CD4-positive, alpha-beta T cell treated with Interleukin-15 for 1 hour (primary cell): Measurements from ENCODE around the gene APOC3.

Experiments
- DNase-seq: peaks from one replicate; pipeline ENCODE4 v3.0.0-alpha.2; 2020

APOC3 gene

DNA sequence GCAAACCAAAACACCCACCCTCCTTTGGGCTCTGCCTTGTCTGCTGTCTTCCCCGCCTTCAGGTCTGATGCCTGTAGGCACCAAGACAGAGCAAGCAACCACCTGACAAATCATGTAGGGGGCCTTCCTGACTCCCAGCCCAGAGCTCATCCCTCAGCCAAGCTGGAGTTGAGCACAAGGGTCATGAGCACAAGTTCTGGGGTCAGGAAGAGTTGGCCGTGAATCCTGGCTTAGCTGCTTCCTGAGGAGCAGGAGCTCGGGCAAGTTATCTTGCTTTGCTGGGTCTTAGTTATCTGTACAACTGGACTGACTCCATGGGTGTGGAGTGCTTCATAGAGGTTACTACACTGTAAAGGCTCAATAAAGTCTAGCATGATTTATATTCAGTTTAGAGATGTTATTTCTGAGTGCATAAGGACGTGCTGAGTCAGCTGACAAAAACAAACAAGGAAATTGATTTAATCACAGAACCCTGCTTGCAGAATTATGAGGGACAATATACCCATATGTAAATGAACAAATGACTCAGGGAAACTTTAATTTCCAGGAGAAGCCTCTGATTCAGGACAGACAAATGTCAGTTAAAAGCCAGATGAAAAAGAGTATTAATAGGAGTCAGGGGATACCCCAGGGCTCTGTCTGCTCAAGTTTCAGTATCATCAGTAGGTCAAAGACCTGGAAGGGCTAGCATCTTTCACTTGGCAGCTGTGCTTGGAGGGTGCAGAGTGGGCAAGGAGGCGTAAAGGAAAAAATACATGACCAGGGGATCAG lies 22.7 kb downstream of the APOC3 start:
- no peak for DNase-seq

DNA sequence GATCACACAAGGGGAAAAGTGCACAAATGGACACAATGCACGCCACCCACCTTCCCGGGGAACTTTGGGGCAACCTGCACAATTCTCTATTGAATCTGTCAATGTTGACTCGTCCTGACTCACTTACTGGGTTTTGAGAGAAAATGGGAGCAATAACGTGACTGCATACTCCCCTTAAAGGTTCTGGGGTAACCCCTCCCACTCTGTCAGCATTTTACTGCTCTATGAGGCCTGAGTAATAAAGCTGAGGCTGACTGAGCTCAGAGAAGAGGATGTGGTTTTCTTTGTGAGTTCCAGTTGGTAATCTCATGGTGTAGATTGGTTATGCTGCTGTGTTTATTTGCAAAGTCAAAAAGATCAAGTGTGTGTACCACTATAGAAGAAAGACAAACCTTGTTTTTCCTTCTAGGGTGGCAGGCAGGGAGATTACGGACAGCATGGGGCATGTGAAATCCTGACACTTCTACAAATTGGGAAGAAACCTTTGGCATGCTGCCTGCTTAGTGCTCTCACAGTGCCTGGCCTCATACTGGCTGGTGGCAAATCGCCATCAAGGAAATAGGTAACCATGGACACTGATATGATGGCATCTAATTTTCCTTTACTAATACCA lies 23.9 kb downstream of the APOC3 start:
- DNase-seq: peak; percentile 61

DNA sequence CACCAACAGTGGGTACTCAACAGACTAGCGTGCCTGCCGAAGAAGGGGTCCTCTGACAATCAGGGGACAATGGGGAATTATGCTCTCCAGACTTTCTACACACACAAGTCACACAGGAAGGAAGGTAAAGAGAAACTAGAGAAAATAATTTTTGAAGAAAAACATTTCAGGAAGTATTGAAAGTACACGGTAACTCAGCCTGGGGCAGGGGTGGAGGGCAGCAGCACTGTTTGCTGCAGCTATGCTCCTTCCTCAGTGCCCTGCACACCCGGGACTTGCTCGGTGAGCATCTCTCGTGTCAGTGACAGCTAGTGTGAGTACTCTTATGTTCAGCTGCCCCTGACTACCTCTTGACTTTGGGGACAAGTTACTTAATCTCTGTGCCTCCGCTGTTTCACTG lies 25.7 kb downstream of the APOC3 start:
- no peak for DNase-seq

DNA sequence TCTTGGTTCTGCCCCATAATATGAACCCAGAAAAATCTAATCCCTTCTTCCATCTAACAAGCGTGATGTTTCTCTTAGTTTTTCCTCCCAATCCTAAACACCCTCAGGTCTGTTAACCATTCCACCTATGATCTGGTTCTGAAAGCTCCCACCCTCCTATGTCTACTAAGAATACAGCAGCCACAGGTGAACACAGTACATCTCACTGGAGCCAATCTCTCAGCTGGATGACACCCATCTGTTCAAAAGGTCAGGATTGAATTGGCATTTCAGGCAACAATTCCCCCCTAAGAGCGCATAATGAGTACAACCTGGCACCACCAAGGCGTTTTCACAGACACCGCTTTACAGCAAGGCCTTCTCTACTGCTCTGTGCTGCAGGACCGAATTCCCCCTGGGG lies 26.7 kb downstream of the APOC3 start:
- no peak for DNase-seq

DNA sequence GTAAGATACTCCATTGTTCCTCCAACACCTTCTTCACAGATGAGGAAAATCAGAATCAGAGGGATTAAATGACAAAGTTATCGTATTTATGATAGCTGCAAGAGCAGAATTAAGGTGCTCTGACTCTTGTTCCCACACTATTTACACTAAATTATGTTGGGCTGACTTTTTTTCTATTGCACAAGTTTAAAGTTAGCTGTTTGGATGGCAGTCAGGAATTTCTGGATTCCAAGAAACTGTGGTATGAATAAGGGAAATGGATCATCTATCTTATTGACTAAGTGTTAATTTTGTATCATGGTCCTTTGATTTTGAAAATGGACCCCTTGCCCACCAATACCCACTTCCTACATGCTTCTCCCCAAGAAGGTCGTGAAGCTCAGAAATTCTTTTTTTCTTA lies 27.6 kb downstream of the APOC3 start:
- DNase-seq: no peak

DNA sequence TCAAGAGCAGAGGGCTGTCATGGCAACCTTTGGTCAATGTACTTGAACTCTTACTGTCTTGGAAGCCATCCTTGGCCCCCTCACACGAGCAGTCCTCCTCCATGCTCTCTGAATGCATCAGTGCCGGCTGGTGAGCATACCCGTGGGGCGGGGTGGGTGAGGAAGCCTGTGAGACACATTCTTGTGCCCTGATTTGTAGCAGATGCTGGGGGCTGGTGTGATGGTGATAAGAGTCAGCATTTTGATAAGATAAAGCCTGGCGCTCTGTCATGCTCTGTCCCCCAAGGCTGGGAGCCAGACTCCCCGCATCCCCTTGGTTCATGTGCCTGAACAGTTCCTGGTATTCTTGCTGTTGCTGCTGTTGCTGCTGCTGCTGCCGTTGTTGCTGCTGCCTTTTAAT lies 28.2 kb downstream of the APOC3 start:
- DNase-seq: no peak

DNA sequence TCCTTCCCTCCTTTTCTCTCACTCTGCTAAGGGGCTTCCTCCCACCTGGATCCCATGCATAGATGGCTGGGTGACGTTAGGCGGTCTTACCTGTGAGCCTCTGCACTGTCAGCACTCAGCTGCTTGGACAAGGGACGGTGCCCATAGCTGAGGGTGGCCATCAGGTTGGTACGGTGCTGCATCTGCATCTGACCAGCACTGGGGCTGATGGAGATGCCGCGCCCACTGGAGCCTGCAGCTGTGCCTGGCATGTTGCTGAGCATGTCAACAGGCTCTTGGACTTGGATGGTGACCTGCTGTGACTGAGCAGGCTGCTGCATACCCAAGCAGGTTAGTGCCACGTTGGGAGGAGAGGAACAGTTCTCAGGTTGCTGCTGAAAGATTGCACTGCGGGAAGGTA lies 29.5 kb downstream of the APOC3 start:
- DNase-seq: no peak

DNA sequence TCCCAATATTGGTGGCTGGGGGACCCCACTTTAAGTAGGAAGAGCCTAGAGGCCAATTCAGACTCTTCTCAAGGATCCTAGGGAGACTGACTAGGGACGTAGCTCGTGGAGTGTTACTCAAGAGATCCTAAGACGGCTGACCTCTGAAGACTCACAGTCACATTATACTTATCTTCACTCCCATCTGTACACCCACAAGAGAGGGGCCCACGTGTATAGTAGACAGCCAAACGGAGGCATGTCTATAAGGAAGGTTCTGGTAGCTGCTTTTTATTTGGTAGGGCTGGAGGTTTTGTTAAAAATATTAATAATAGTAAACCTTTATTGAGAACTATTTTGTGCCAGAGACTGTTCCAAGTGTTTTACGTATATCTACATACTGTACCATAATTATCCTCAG lies 30.6 kb downstream of the APOC3 start:
- no peak for DNase-seq

DNA sequence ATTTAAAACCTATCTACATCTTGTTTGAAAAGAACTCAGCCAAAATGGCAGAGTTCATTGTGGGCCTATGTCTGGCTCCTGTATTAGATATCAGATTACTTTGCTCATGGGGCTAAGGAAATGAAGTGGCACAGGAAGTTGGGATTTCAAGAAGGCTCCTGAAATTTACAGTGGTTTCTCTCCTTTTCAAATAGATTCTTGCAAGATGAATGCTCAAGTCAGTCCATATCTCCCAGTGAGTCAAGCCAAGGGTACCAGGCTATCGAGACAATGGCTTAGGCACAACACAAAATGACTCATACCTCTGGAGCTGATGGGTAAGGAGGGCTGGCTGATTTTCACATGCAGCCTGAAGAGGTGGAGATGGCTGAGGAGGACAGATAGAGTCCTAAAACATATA lies 31.8 kb downstream of the APOC3 start:
- DNase-seq: no peak

DNA sequence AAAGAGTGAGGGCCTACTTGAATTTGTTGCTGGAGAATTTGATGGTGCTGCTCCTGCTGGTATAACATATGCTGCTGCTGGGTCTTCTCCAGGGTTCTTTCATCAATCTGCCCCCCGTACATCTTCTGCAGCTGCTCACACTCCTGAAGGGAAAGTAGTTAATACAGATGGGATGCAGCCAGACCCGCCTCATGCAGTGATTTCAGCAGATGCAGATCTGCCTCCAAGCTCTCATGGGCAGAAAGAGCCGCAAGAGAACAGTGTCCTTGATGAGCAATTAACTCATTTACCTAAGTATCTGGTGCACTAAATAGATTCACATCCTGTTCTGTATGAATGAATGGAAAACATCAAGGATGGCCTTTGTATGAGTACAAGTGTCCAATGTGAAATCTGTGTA lies 32.5 kb downstream of the APOC3 start:
- DNase-seq: no peak

DNA sequence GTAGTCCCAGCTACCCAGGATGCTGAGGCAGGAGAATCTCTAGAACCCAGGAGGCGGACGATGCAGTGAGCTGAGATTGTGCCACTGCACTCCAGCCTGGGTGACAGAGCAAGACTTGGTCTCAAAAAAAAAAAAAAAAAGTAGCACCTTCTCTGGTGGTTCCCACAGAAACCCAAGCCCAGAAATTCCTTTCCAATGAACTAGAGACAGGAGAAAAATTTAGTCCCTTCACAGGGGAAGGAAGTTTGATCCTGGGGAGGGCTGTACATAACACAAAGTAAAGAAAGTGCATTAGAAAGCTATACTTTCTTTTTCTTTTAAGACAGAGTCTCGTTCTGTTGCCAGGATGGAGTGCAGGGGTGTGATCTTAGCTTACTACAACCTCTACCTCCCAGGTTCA lies 33.2 kb downstream of the APOC3 start:
- no peak for DNase-seq

DNA sequence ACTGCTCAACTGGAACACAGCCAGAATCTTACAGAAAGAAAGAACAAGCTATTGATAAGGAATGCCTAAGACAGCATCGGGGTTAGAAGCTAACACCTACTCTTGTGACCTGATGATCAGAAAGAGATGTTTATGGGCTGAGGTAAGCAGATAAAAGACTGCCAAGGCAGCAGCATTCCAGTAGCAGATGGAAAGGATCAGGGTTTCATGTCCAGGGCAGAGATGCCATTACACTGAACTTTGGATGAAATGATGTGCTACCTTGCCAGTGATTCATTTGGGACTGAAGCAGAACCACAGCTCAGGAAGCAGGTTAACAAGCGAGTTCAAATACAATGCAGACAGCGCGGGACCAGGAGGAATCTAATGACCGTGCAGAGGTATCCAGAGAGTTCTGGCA lies 34.8 kb downstream of the APOC3 start:
- DNase-seq: no peak

DNA sequence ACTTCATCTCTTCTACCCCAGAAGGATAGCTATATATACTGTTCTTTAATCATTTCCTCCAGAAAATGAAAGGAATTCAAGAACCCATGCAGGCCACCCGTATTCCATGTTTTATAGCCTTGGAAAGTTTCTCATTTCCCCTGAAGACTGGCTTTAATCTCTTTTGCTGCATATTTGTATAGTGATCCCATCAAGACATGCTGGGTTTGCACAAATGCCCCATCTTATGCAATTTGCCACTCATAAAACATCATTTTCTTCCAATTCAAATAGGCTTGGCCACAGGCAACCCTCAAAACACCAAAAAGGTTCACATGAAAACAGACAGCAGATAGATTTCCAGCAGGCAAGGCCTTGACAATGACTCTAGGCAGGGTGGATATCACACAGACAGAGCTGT lies 36.0 kb downstream of the APOC3 start:
- no peak for DNase-seq

DNA sequence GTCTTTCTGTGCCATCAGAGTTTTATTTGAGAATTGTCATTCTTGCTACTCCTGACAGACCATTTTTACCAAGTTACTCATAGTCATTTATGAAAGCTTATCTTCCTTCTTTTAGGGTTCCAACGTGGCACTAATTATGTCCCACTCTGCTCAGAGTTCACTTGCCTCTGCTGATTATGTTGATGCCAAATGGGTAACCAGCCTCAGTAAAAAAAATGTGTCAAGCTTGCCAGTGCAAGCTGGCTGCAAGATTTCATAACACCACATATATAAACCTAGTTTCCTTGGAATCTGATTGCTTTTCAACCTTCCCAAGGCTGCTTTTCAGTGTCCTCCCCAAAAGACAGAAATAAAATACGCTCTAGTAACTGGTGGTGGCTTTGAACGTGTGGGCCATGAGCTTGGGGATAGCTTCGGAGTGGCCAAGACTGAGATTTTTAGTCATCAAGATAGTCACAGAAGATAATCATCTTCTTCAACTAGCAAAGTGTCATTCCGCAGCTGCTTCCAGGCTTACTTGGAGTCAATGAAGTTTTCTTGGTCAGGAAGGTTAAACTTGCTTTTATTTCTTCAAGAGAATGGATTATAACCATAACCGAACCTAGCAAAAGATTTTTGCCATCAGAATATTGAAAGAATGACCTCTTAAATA lies 37.2 kb downstream of the APOC3 start:
- no peak for DNase-seq

DNA sequence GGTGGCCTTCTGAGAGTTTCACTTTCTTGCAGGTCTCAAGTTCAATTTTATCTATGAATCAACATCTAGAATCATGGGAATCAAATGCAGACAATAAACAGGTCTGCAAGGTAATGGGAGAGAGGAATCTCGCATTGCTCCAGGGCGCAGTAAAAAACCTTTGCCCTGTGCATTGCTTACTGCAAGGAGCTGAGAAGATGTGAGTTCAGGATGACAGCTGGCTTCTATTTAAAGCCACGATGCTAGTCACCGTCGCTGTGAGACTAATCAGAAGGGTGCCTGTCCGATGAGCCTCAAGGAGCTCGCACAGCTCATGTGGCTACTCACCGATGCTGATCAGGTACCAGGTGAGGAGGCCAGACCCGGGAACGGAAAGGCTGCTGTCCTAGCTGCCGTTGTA lies 37.9 kb downstream of the APOC3 start:
- DNase-seq: no peak

DNA sequence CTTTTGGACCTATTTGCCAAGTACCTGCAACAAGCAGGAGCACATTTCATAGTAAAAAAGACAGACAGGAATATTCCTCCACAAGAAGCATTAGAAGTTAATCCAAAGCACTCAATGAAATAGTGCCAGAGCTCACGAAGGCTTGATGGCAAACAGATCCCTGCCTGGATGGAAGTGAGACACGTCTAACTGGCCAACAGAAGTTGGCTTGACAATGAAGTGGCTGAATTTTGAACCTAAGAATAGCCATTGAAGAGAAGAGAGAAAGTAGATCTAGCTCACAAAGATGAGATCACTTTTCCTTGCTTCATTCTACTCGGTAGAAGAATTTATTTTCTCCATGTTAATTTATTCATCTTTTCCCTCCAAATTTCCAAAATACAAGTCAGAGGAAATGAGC lies 38.4 kb downstream of the APOC3 start:
- DNase-seq: no peak

DNA sequence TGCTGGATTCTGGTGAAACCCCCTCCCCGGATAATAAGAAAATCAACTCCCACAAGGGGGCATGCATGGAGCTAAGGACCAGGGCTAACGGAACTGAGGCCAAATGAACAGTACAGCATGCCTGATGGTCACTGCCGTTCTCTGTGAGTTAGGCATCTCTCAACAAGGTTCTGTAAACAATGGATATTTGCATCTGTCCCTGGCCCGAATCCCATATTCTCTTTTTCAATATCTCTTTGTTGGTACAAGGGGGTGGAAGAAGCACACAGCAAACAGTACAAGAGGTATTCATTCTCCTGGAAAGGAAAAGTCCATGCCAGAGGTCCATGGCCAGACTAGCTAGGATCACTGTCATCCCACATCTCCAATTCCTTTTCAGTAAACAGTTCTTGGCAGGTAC lies 39.9 kb downstream of the APOC3 start:
- DNase-seq: no peak

DNA sequence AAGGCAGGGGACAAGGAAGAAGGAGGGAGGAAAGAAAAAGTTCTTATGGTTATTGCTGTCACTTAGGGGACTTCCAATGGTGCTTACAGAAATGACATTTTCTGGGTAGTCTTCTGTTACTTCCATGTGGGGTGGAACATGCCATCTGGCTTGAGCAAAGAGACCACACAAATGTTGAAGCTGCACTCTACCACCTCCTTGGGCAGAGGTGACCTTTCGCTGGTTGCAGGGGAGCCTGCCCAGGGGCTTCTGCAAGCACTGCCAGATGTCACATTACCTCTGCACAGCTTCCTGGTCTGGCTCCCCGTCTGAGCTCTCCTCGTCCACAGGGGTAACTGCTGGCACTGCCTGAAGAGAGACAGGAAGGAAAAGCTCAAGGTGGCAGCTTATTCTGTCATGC lies 40.3 kb downstream of the APOC3 start:
- no peak for DNase-seq

DNA sequence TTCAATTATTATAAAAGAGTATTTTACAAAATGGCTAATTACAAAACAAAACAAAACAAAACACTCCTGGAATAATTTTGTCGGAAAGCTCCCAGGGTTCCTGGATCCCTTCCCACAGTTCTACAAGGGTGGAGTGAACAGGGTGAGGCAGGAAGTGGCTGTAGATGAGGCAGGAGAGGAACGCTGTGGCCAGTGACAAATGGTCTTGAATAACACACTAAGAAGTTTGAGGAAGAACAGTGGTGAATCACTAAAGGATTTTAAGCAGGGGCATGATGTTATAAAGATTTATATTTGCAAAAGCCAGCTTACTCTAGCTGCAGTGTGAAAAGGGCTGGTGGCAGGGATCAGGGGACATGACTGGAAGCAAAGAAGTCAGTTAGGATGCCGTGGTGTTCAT lies 41.5 kb downstream of the APOC3 start:
- DNase-seq: no peak

DNA sequence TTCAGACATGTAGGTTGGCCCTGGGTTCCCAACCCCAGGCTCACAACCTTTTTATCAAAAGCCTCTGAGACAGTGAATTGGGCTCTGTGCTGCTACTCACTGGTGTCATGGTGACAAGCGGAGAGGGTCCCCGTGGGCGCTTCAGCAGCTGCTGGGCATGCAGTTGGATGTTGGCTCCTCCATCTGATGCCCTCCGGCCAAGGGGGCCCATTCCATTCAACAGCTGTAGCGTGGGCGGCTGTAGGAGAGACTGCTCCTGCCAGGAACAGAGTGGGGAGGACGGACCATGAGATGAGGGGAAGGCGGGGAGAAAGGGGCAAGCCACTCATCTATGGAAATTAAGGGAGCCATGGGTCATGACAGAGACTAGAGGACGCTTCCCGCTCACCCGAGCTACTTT lies 43.7 kb downstream of the APOC3 start:
- DNase-seq: no peak

DNA sequence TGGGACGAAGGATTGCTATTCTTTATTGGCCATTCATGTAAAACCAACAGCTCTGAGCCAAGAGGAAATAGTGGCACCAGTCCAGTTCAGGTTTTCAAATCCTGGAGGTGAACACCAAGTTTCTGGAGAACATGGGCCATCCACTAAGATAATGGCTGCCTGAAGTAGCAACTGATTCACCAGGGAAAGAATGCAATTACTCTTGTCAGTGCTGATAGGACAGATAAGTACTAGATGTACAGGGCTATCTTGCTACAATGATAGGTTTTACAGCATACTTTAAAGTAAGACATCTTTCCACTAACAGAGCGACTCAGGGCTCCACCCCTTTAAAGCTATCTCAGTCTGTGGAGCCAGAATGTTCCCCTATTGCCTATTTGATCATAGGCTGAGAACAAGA lies 44.5 kb downstream of the APOC3 start:
- no peak for DNase-seq

DNA sequence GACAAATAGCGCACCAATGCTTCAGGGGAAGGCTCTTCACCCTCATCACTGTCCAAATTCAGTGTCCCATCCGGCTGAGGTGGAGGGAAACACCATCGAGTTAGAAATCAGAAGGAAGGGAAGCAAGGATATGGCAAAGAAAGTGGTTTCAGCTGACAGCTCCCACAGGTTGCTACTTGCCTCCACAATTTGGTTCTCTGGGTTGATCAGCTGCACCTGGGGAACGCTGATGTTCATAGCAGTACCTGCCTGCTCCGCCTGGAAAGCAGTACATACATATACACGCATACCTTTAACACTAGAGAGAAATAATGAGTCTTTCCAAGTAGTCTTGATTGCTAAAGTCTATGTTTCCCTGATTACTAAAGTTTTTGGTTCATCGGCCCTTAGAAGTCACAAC lies 45.5 kb downstream of the APOC3 start:
- DNase-seq: no peak

DNA sequence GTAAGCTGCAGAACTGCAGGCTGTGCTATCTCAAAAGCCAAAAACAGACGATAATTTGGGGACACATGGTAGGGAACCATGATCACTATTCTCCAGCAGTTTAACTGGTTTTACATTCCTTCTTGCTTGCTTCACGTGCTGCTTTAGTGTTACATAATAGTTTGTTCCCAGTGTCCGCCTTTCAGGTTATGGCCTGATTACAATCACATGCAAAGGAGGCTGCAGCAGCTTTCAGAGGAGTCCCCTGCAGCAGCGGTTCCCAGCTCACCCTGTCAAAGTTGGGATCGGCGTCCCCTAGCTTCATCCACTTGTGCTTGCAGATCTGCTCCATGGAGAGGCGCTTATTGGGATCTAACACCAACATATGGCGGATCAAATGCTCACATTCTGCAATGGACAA lies 46.9 kb downstream of the APOC3 start:
- no peak for DNase-seq

DNA sequence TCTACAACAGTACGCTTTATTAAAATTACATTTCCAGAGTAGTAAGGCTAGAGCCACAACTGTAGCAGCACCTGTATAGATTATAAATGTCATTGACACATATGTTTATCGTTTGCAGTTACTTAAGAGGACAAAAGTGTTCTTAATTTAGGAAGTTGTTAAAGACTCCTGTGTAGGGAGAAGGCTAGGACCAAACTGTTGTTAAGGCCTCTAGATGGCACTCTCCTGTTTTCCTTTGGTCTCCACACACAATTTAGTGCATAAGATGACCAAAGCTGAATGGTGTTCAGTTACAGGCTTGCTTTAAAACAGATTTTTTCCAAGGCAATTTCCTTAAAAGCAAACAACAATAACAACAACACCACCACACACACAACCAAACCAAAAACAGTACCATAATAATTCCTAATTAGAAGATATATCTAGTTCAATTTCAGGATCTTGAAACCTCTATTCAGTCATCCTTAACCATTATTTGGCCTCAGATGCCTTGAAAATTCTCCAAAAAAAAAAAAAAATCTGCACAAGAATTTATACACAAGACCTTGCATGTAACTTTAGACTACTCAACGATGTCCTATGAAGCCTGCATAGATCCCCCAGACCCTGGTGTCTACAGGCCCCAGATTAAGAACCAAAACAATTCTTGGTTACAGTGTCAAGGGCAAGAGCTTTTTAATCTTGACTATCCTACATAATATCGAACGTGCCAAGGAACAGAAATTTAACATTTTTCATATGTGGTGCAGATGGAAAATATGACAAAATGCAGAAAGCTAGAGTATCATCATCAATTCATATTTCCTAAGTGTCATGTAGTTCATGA lies 50.3 kb downstream of the APOC3 start:
- DNase-seq: peak; percentile 24
